Sciatic nerve (tissue), 2 donors: ENCODE measurements around the gene IFNA2. TPM values are rescaled to one million over a fixed set of nuclear protein-coding genes. Genes with fewer than 3 reads are reported as not detected.
"Not testable (repeated sequence)": the region's sequence is repeated elsewhere in the genome, so short reads cannot be mapped to it uniquely, and the experiment has no call there.

ENCODE experiments used
- ATAC-seq: fragments of 200-7000 bp; cut with Tn5 transposase; one replicate; pipeline ENCODE4 v1.9.1; 2020; ENCODE audit warnings: mild to moderate bottlenecking, moderate library complexity
- DNase-seq: peaks from one replicate; pipeline ENCODE4 v3.0.0-alpha.2; 2020; ENCODE audit warnings: low spot score
- intact Hi-C: fragments of 100-400 bp; cut with DNase I; formaldehyde crosslinking; loops from one replicate; pipeline ENCODE4 v1.14.2; 2022
- total RNA-seq: library from RNA; stranded (reverse); fragmentation: NEBNext Ultra II Directional; extraction: Animal tissue kit (Norgen Biotek cat#: 25700); gene quantifications from one replicate; pipeline ENCODE4 v1.2.1, GENCODE V29; 2021
- donor health status: DM: no; HTN: no; CAD: no.
- donor health status: DM: no; HTN: no; CAD: no.

IFNA2 gene
- not detected for total RNA-seq

DNA sequence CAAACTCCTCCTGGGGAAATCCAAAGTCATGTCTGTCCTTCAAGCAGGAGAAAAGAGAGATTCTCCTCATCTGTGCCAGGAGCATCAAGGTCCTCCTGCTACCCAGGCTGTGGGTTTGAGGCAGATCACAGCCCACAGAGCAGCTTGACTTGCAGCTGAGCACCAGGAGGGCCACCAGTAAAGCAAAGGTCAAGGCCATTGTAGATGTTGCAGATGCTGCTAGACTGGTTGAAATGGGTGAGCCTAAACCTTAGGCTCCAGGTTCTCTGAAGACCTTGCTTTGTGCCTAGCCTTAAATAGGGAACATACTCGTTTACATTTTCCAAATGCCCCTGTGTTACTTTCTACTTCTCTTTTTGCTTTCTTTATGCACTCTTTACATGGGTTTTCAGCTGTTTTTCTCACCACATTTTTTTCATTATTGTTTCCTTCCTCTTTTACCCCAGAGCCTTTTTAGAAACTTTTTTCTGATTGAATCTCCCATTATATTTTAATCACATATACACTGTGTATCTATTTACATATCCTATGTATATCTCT, at the start of gene IFNA2:
TSS of gene IFNA2 (minus strand) at position 268 of the 540 bp plus-strand sequence. CDS start at position 199, 69 bp downstream.
- DNase-seq (no peak), ATAC-seq (no peak)
- intact Hi-C loops, result no loop called here

DNA sequence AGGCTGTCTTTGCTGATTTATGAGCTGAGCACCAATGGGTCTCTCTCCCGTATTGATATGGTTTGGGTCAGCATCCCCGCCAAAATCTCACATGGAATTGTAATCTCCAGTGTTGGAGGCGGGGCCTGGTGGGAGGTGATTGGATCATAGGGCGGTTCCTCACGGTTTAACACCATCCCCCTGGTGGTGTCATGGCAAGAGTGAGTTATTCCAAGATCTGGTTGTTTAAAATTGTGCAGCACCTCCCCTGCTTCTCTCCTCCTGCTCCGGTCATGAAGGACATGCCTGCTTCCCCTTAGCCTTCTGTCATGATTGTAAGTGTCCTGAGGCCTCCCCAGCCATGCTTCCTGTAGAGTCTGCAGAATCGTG, 49.8 kb upstream of the IFNA2 start:
- ATAC-seq, intact Hi-C loops, DNase-seq: not testable (repeated sequence)

DNA sequence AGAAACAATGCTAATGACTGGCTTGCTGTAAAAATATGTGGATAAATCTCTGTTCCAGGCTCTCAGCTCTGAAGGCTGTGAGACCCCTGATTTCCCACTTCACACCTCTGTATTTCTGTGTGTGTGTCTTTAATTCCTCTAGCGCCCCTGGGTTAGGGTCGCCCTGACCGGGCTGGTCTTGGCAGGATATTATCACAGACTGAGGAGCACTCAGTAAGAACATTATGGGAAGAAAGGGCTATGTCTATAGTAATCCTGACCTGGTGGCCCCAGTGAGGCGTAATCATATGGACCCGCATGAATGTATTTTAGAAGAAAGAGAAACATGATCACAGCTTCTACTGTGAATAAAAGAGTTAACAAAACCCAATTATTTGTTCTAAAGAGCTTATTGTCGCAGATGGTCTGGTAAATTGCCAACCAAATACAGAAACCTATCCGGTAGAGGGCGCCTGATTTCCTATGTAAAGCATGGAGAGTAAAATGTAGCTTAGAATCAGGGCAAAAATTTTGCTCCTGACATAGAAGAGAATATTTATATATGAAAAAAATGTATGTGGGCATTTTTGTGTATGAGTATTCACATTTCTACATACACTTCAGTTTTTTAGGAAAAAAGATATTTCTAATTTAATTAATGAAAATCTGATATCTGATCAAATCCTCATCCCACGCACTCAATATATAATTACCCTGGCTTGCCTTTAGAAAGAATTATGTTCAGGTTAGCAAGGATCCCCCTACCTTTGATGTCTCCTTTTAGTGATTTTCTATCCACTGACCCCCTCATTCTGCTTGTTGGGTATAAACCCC, 49.2 kb upstream of the IFNA2 start:
- ATAC-seq (no peak), DNase-seq (peak; percentile 59)
- intact Hi-C loops, result no loop called here

DNA sequence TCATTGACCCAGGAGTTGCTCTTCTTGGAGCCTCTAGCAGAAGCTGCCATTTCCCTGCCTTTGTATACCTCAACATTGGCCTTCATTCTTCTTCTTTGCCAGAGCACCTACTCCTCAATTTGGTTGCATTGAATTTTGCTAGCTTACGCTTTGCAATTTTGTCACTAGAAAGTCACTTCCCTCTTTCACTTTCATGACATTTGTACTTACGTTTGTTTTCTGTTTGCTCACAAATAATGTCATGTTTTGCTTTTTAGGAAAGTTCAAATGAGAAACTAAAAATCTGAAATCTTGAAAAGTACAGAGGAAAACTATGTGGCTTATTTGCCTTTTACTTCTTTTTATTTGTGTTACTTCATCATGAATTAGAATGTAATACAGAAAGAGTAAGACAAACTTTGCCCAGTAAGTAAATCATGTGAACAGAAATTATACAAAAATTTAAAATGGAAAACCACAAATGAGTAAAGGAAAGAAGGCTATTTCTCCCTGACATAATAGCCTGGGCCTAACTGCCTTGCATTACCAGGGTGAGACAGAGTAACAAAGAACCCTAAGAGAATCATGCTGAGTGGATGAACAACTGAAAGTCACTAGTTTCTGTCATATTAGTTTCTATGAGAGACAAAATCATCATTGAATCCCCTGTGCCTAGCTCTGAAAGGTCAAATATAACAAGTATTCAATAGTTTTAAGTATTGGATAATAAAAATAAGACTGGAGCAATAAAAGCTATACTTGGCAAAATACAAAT, 47.7 kb upstream of the IFNA2 start:
- DNase-seq (no peak), ATAC-seq (no peak)
- intact Hi-C loops, result no loop called here

DNA sequence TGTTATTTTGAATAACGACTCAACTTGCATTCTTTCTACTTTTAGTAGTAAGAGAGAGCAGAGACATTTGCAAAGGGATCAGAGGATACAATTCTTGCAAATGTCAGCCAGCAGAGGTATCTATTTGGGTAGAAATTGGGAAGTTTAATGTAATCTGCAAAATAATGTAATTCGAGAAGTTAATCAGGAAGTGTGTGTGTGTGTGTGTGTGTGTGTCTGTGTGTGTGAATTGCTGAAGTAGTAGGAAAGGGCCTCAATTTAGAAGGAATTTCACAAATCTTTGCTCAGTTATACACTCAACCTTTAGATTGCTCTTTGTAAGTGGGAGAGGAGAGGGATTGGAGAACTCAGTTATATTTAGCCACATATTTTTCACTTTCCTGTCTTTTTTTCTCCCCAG, 44.0 kb upstream of the IFNA2 start:
- ATAC-seq, result no peak
- intact Hi-C loops, result no loop called here
- DNase-seq, result no peak

DNA sequence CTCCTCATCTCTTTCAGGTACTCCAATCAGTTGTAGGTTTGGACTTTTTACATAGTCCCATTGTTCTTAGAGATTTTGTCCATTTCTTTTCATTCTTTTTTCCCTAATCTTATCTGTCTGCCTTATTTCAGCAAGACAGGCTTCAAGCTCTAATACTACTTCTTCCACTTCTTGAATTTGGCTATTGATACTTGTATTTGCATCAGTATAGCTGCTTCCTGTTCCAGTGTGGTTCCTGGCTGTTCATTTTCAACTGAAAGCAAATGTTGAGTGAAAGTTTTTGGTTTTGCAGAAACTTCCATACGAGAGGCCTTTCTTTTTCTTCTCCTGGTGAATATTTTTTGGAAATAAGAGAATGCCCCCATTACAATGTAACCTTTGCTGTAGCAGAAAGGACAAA, 43.0 kb upstream of the IFNA2 start:
- no peak for DNase-seq
- intact Hi-C loops, result no loop called here
- ATAC-seq, result no peak

DNA sequence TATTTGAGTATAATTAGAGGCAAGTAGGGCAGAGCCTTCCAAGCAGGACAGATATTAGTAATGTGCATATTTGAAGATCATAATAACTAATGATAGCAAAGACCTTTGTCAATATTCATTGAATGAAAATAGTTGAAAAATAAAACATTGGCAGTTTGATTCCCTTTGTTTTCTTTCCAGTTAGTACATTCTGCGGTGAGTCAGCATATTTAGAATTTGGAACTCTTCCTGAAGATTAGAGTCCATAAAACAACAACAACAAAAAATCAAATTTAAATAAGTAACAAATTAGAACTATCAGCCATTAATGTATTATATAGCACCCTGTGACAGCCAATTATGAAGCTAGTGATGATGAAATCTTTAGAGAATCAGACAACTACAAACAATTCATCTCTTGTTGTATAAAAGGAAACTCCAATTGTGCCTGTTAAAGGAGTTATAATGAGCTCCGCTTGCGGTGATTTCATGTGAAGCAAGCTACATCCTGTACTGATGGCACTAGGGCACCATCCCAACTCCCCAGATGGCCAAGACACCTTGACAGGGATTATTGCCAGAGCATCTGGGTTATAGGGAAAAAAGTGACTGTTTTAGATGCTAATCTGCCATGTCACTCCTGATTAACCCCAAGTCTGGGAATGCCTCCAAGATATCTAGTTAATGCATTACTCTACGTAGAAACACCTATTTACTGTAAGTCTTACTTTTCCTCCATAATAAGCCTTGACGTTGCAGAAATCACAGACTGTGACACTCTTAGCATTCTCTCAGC, 30.5 kb upstream of the IFNA2 start:
- DNase-seq, result no peak
- ATAC-seq, result no peak
- intact Hi-C loops, result no loop called here

DNA sequence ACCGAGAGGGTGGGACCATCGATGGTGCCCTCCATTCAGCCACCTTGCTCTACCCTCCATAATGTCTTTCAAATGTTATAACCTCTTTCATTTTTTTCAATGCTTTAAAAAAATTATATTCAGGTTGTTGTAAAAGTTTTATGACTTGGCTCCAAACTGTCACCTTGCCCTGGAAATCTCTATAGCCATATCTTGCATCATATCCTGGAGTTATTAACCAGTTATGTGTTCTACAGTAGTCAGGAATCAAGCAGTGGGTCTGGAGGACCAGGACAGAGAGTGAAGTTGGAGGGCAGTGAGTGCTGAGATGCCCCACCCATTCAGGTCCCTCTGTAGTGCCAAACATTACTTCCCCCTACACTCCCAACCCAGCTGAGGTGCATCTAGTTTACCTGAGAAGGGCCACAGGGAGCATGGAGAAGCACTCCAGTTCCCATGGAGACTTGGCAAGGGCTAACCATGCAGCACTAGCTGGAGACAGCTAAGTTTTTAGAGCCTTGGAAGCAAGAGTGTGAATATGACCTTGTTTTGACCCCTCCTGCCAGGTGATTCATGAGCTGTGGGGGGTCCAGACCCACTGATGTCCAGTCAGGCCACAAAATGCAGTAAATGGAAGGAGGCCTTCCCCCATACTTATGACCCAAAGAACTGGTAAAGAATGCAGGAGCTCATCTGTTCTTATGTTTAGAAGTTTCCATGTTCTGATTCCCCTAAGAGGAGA, 29.2 kb upstream of the IFNA2 start:
- DNase-seq, result no peak
- intact Hi-C loops, result no loop called here
- ATAC-seq, result no peak

DNA sequence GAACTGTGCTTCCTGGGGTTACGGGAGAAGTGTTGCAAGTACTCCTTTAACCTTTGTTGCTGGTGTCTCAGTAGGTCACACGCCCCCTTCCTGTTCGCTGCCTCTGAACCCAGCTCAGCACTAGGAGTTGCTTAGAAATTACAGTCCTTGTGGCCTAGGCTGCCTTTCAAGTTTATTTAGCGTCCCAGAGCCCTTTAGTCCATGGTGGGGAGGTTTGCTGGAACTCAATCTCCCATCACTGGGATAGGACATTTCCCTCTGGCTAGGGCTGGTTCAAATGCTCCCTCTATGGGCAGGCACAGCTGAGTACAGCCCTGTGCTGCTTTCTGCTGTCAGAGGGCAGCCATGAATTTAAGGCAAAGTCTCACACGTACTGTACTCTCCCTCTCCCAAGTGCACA, 28.4 kb upstream of the IFNA2 start:
- ATAC-seq, result no peak
- intact Hi-C loops, result no loop called here
- DNase-seq, result no peak

DNA sequence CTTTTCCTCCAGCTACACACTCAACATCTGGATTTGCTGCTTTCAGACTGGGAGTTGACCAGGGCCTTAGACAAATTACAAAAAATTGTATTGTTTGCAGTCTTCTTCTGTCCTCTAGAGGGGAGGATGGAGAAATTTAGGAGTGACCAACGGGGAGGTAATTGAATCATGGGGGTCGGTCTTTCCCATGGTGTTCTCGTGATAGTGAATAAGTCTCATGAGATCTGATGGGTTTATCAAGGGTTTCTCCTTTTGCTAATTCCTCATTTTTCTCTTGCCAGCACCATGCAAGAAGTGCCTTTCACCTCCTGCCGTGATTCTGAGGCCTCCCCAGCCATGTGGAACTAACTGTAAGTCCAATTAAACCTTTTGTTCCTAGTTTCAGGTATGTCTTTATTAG, 28.0 kb upstream of the IFNA2 start:
- intact Hi-C loops, result no loop called here

DNA sequence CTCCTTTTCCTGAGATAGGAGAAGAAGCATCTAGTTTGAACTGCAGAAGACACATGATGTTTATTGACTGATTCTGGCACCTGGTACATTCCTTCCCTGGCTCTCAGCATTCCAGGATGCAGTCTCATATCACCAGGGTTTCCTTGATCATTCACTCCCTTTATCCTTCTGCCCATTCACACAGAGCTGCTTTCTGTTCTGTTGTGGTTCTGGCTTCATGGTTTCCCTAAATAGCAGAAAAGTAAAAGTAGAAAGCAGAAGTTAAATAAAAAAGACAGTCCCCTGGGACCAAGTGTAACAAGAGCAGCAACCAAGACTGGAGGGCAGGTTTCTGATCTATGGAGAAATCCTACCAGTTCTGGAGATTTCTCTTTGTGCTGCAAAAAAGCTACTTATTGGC, 26.9 kb upstream of the IFNA2 start:
- DNase-seq, result no peak
- ATAC-seq, result no peak
- intact Hi-C loops, result no loop called here

More for the DNA sequence above, 28.0 kb upstream of the IFNA2 start:
- ATAC-seq, result no peak
- DNase-seq, result no peak

DNA sequence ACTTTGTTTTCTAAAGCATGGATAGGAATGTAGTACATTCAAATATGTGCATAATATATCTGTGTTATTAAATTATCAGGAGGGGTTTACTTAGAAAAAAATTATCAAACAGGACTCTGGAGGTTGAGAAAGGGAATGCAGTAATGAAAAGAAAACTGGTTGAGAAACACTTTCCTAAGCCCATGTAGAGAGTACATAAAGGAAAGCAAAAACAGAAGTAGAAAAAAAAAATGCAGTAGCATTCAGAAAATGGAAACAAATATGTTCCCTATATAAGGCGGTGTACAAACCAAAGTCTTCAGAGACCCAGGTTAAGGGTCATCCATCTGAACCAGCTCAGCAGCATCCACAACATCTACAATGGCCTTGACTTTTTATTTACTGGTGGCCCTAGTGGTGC, 23.6 kb upstream of the IFNA2 start, which contains the start of gene IFNA8:
TSS of gene IFNA8 (plus strand) at position 301 of the 400 bp plus-strand sequence. CDS start at position 361, 60 bp downstream.
- intact Hi-C loops, result no loop called here
- no peak for DNase-seq
- no peak for ATAC-seq

DNA sequence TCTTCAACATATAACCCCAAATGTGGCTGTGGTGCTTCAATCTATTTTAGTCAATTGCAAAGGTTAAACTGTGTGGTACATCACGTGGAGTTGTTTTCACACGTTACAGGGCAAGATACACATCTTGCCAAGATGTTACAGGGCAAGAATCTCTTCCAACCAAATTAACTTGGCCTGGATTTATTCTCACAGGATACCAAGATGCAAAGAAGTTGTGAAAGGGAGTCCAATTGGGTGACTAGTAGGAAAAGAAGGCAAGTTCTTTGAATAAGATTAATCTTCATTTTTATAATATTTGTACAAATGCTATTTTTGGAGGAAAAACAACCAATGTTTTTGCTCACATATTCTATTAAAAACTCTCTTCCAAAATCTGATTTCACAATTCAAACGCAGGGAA, 18.9 kb upstream of the IFNA2 start:
- intact Hi-C loops, result no loop called here
- DNase-seq (no peak), ATAC-seq (no peak)

DNA sequence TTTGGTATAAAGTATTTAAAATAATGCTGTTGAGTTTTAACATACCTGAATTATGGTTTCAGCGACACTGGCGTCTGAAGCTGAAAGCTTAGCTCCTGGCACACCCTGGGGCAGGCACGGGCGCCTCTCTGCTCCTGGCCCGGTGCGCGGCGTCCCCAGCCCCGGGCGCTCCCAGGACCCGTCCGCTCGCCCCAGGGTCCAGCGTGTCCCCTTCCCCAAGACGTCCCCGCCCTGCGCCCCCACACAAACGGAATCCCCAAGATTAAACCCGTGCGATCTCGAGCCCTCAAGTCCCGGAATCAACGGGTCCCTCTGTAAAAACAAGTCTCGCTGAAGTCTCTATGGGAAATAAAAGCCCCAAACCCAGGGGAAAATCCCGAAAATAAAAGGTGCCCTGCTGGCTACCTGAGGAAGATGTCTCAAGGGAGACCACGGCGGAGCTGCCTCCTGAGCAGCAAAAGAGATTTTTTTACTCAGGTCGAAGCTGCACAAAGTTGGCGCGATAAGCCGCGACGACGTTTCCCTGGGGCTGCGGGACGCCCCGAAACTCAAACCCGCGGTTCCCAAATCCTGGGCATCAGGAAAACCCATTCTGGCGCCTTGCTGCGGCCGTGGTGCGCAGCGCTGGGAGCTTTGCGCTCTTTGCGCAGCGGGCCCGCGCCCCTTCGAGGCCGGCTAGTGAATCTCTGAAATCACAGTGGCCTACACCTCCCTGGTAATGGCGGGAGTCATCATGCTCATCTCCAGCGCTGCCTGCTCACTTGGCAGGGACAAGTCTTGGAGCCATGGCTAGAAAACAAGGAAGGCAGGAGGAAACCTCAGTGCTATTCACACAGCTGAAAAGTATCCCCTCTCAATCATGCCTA, 17.4 kb upstream of the IFNA2 start:
- intact Hi-C loops, result no loop called here
- peak; percentile 55 for ATAC-seq
- no peak for DNase-seq

DNA sequence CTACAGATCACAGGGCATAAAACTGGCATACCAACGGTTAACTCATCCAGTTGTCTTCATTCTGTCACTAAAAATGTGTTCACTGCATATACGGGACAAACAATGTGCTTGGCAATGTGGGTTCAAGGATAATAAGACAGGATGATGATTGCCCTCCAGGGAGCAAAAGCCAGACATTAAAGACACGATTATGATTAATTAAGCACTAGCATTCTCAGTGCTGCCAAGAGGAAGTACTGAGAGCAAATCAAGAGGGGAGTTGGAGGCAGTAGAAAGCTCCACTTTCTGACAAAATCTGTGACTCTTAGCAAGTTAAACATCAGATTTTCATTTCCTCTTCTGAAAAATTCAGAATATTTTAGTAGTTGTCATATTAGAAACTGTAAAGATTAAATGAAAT, 14.8 kb upstream of the IFNA2 start:
- intact Hi-C loops, result no loop called here
- DNase-seq, result no peak
- no peak for ATAC-seq

DNA sequence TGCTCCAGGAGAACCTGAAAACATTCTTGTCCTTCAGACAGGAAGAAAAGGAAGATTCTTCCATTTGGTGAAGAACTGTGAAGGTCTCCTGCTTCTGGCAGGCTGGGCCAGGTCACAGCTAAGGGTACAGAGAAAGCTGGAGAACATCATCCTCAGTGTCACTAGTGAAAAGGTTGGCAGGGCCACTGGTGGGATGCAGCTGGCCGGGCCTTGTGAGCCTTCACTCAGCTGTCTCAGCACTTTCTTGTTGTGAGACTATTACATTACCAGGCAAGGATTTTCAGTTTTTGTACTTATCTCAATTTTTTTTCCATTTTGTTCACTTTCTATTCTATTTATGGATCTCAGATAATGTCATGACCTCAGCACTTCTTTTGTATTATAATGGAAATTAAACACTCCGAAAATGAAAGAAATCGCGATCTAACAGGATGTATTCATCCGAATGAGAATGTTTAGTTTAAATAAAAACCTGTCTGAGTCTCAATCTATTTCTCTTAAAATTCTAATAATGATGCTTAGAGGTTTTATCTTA, 13.8 kb upstream of the IFNA2 start:
- ATAC-seq (no peak), DNase-seq (no peak)
- intact Hi-C loops, result no loop called here
